Hematopoietic multipotent progenitor cell treated with erythropoietin and hydrocortisone succinate and interleukin-3 and kit ligand, for 6 days (in vitro differentiated cells): ENCODE measurements around the gene FLVCR2.

Source experiments
- DNase-seq: peaks from one replicate; pipeline ENCODE4 v3.0.0-alpha.2; 2015

The FLVCR2 gene

GRCh38 chr14:75636100-75636692 lies 57.8 kb downstream of the FLVCR2 start:
- no peak for DNase-seq

GRCh38 chr14:75640876-75641275 lies 62.5 kb downstream of the FLVCR2 start:
- DNase-seq: no peak

GRCh38 chr14:75643985-75644384 lies 65.6 kb downstream of the FLVCR2 start:
- DNase-seq: no peak

GRCh38 chr14:75645056-75645455 lies 66.6 kb downstream of the FLVCR2 start:
- DNase-seq: no peak

- DNase-seq: no peak
Measured at GRCh38 chr14:75646762-75647161, 68.3 kb downstream of the FLVCR2 start.

GRCh38 chr14:75647640-75648039 lies 69.2 kb downstream of the FLVCR2 start:
- no peak for DNase-seq

GRCh38 chr14:75648066-75648838 lies 69.8 kb downstream of the FLVCR2 start:
- no peak for DNase-seq

GRCh38 chr14:75649337-75649736 lies 70.9 kb downstream of the FLVCR2 start:
- DNase-seq: no peak

- no peak for DNase-seq
Measured at GRCh38 chr14:75649773-75650172, 71.4 kb downstream of the FLVCR2 start.

- no peak for DNase-seq
Measured at GRCh38 chr14:75650253-75651058, 72.0 kb downstream of the FLVCR2 start.

GRCh38 chr14:75653563-75653962 lies 75.1 kb downstream of the FLVCR2 start:
- DNase-seq: no peak

- peak; percentile 79 for DNase-seq
Measured at GRCh38 chr14:75654127-75654732, 75.8 kb downstream of the FLVCR2 start.

GRCh38 chr14:75655235-75655634 lies 76.8 kb downstream of the FLVCR2 start:
- no peak for DNase-seq

GRCh38 chr14:75657331-75657730 lies 78.9 kb downstream of the FLVCR2 start:
- DNase-seq: no peak

GRCh38 chr14:75658957-75659356 lies 80.5 kb downstream of the FLVCR2 start:
- DNase-seq: peak; percentile 29

- peak; percentile 30 for DNase-seq
Measured at GRCh38 chr14:75660238-75660629, 81.8 kb downstream of the FLVCR2 start.

- DNase-seq: peak; percentile 99
Measured at GRCh38 chr14:75660630-75661498, 82.4 kb downstream of the FLVCR2 start, which contains the start of the genes ERG28 and TTLL5. ERG28 (minus strand) TSS chr14:75660876; CDS start chr14:75657502, 3,374 bp downstream. TTLL5 (plus strand) TSS chr14:75661246; CDS start chr14:75663150, 1,904 bp downstream.

GRCh38 chr14:75661499-75661814 lies 83.0 kb downstream of the FLVCR2 start:
- peak; percentile 27 for DNase-seq

- no peak for DNase-seq
Measured at GRCh38 chr14:75662966-75663365, 84.5 kb downstream of the FLVCR2 start.

- no peak for DNase-seq
Measured at GRCh38 chr14:75667099-75667765, 88.8 kb downstream of the FLVCR2 start.

- no peak for DNase-seq
Measured at GRCh38 chr14:75672605-75673192, 94.3 kb downstream of the FLVCR2 start.
